K562 (cell line): ENCODE data around the gene NFIC. TPM values are rescaled to one million over a fixed set of nuclear protein-coding genes. Genes with fewer than 3 reads are reported as not detected.
A peak's percentile ranks its signal among the peaks of the same experiment; 100 is the strongest.

ENCODE experiments used
- ARNT ChIP-seq, 2 experiments: fragments of 450-650 bp; IDR thresholded peaks; 2 replicates each; pipeline ENCODE4 v1.6.1; 2016; ENCODE audit warnings: mild to moderate bottlenecking in 1 of 2
- CTCFL ChIP-seq: IDR thresholded peaks from 2 replicates; pipeline ENCODE4 v1.6.1; 2011; ENCODE audit warnings: borderline replicate concordance, low read depth, mild to moderate bottlenecking, moderate library complexity, low read length; ENCODE audit not compliant: insufficient read depth, poor library complexity, severe bottlenecking
- EGR1 ChIP-seq: fragments of 450-650 bp; conservative IDR thresholded peaks from 2 replicates; pipeline ENCODE4 v1.6.1; 2017; ENCODE audit warnings: mild to moderate bottlenecking
- KAT7 ChIP-seq: sonication (generic); formaldehyde crosslinking; IDR thresholded peaks from 2 replicates; pipeline ENCODE4 v1.8.0; 2022; ENCODE audit warnings: missing genetic modification reagents, mild to moderate bottlenecking, borderline replicate concordance
- KDM1A ChIP-seq, 2 experiments: fragments of 450-650 bp; IDR thresholded peaks; 2 replicates each; pipeline ENCODE4 v1.6.1; 2016; ENCODE audit warnings: mild to moderate bottlenecking in 2 of 2
- NR3C1 ChIP-seq: sonication (generic); formaldehyde crosslinking; IDR thresholded peaks from 2 replicates; pipeline ENCODE4 v1.8.1; 2022; ENCODE audit warnings: missing genetic modification reagents
- SMARCA4 ChIP-seq: fragments of 450-650 bp; IDR thresholded peaks from 2 replicates; pipeline ENCODE4 v1.6.1; 2016
- TFAP4 ChIP-seq: sonication (generic); formaldehyde crosslinking; IDR thresholded peaks from 2 replicates; pipeline ENCODE4 v1.8.0; 2022; ENCODE audit warnings: missing genetic modification reagents, mild to moderate bottlenecking, moderate library complexity, borderline replicate concordance
- USF1 ChIP-seq: sonication (generic); formaldehyde crosslinking; IDR thresholded peaks from 2 replicates; pipeline ENCODE4 v1.9.0; 2022; ENCODE audit warnings: mild to moderate bottlenecking, missing genetic modification reagents
- ZBTB8A ChIP-seq: fragments of 450-650 bp; IDR thresholded peaks from 2 replicates; pipeline ENCODE4 v1.6.1; 2018; ENCODE audit warnings: mild to moderate bottlenecking, moderate library complexity; ENCODE audit not compliant: partially characterized antibody
- ZFP36 ChIP-seq: fragments of 150-350 bp; IDR thresholded peaks from 2 replicates; pipeline ENCODE4 v1.6.1; 2018; ENCODE audit warnings: low read length, low read depth; ENCODE audit not compliant: partially characterized antibody
- polyA plus RNA-seq, 8 experiments: library from polyadenylated mRNA; depleted of rRNA in 4 of 8; stranded (reverse) in 5 of 8; unstranded in 3 of 8; fragments of >200 nt; fragmentation: Nextera tagmentation in 2 of 8; fragmentation: Illumina TruSeq in 1 of 8; extraction: Ambion mirVana in 2 of 8; extraction: Trizol in 1 of 8; gene quantifications; 2 replicates each; pipeline versions ENCODE4 v1.2.1 to v1.2.3, GENCODE V29; 2011 to 2014; ENCODE audit warnings: inconsistent platforms in 1 of 8, missing spikeins in 1 of 8
- total RNA-seq, 7 experiments: library from RNA; depleted of rRNA in 6 of 7; stranded (reverse); fragments of >200 nt in 6 of 7; fragmentation: Illumina TruSeq in 2 of 7; extraction: Trizol in 2 of 7; gene quantifications; 2 replicates each; pipeline versions ENCODE4 v1.2.1 to v1.2.3, GENCODE V29; 2011 to 2021; ENCODE audit warnings: low replicate concordance in 1 of 7
- TF ChIP-seq, protein P1 (sequence below): fragments of 450-650 bp; IDR thresholded peaks from 2 replicates; pipeline ENCODE4 v1.6.1; 2016; ENCODE audit warnings: borderline replicate concordance
- TF ChIP-seq, protein P2 (sequence below), 2 experiments: fragments of 150-350 bp in 1 of 2; IDR thresholded peaks; 2 replicates each; pipeline ENCODE4 v1.6.1; 2012 to 2016; ENCODE audit warnings: low read depth in 2 of 2, low read length in 2 of 2, mild to moderate bottlenecking in 1 of 2, moderate library complexity in 1 of 2
- TF ChIP-seq, protein P3 (sequence below), 3 experiments: fragments of 200-800 bp in 1 of 3; sonication (Bioruptor generic) in 1 of 3; sonication (generic) in 1 of 3; formaldehyde crosslinking in 1 of 3; IDR thresholded peaks; 2 replicates each; pipeline versions ENCODE4 v1.6.1 to v1.8.0; 2016 to 2022; ENCODE audit warnings: mild to moderate bottlenecking in 2 of 3, missing compliant biosample characterization in 2 of 3, missing genetic modification characterization in 2 of 3, missing genetic modification reagents in 1 of 3

Gene NFIC
- total and polyA plus RNA-seq, 9 of the 15 experiments (the other 6 are each of a cell fraction or from before 2014, with no cell fraction given) = 0.71 to 62.1 (median 6.9) TPM

GRCh38 chr19:3361384-3362216 is 4.8 kb upstream of the NFIC start (continued):
- TF ChIP-seq, protein P1, sequence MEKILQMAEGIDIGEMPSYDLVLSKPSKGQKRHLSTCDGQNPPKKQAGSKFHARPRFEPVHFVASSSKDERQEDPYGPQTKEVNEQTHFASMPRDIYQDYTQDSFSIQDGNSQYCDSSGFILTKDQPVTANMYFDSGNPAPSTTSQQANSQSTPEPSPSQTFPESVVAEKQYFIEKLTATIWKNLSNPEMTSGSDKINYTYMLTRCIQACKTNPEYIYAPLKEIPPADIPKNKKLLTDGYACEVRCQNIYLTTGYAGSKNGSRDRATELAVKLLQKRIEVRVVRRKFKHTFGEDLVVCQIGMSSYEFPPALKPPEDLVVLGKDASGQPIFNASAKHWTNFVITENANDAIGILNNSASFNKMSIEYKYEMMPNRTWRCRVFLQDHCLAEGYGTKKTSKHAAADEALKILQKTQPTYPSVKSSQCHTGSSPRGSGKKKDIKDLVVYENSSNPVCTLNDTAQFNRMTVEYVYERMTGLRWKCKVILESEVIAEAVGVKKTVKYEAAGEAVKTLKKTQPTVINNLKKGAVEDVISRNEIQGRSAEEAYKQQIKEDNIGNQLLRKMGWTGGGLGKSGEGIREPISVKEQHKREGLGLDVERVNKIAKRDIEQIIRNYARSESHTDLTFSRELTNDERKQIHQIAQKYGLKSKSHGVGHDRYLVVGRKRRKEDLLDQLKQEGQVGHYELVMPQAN = peak; percentile 71
- TF ChIP-seq TFAP4 (CRISPR knock-in tag) (peak; percentile 28; the same call in 1 of the 2 replicates), ZBTB8A (no peak), USF1 (no peak), KAT7 (CRISPR knock-in tag) (no peak), SMARCA4 (no peak), EGR1 (peak; percentile 79), CTCFL (no peak), ZFP36 (peak; percentile 44), KDM1A (IDR thresholded peaks at IDR 0.05) (peak in 1 of 2 experiments; percentile 77; a peak in 2 of 4 replicates), NR3C1 (no peak), ARNT (IDR thresholded peaks at IDR 0.05) (0 out of 4 replicates have a peak, but pooled peaks of 1 of the 2 experiments have one; percentile 13)
- TF ChIP-seq, protein P2, sequence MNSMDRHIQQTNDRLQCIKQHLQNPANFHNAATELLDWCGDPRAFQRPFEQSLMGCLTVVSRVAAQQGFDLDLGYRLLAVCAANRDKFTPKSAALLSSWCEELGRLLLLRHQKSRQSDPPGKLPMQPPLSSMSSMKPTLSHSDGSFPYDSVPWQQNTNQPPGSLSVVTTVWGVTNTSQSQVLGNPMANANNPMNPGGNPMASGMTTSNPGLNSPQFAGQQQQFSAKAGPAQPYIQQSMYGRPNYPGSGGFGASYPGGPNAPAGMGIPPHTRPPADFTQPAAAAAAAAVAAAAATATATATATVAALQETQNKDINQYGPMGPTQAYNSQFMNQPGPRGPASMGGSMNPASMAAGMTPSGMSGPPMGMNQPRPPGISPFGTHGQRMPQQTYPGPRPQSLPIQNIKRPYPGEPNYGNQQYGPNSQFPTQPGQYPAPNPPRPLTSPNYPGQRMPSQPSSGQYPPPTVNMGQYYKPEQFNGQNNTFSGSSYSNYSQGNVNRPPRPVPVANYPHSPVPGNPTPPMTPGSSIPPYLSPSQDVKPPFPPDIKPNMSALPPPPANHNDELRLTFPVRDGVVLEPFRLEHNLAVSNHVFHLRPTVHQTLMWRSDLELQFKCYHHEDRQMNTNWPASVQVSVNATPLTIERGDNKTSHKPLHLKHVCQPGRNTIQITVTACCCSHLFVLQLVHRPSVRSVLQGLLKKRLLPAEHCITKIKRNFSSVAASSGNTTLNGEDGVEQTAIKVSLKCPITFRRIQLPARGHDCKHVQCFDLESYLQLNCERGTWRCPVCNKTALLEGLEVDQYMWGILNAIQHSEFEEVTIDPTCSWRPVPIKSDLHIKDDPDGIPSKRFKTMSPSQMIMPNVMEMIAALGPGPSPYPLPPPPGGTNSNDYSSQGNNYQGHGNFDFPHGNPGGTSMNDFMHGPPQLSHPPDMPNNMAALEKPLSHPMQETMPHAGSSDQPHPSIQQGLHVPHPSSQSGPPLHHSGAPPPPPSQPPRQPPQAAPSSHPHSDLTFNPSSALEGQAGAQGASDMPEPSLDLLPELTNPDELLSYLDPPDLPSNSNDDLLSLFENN (IDR thresholded peaks at IDR 0.05; ENCODE audit: low read depth in 2 of 2, low read length in 2 of 2) = no peak
- TF ChIP-seq, protein P3, sequence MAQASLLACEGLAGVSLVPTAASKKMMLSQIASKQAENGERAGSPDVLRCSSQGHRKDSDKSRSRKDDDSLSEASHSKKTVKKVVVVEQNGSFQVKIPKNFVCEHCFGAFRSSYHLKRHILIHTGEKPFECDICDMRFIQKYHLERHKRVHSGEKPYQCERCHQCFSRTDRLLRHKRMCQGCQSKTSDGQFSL (CRISPR knock-in tag; IDR thresholded peaks at IDR 0.05) = peak; percentile 70; the same call in 1 of the 2 replicates
- TF ChIP-seq, protein P3 (tag; IDR thresholded peaks at IDR 0.05) = 0 out of 4 replicates have a peak, but pooled peaks of 1 of the 2 experiments have one; percentile 18
